NCI-H1436 (cell line): ENCODE data around the gene TAF10.

Experiments used
- DNase-seq: peaks from one replicate; lab custom pipeline; 2025; lab: John Stamatoyannopoulos, UW

Gene TAF10

GRCh38 chr11:6640036-6640984 is 28.3 kb upstream of the TAF10 start:
- DNase-seq: no peak

GRCh38 chr11:6638429-6638828 is 26.4 kb upstream of the TAF10 start:
- DNase-seq: no peak

GRCh38 chr11:6637871-6638270 is 25.9 kb upstream of the TAF10 start:
- DNase-seq: no peak

- no peak for DNase-seq
Observed at GRCh38 chr11:6636480-6636879, 24.5 kb upstream of the TAF10 start.

- DNase-seq: no peak
Observed at GRCh38 chr11:6635082-6635932, 23.3 kb upstream of the TAF10 start.

GRCh38 chr11:6634534-6634933 is 22.5 kb upstream of the TAF10 start:
- no peak for DNase-seq

- no peak for DNase-seq
Observed at GRCh38 chr11:6633422-6634408, 21.7 kb upstream of the TAF10 start.

- DNase-seq: no peak
Observed at GRCh38 chr11:6632116-6633073, 20.4 kb upstream of the TAF10 start.

- no peak for DNase-seq
Observed at GRCh38 chr11:6631361-6631890, 19.4 kb upstream of the TAF10 start.

- DNase-seq: no peak
Observed at GRCh38 chr11:6630632-6631291, 18.7 kb upstream of the TAF10 start.

- no peak for DNase-seq
Observed at GRCh38 chr11:6629892-6630631, 18.0 kb upstream of the TAF10 start.

GRCh38 chr11:6629573-6629891 is 17.5 kb upstream of the TAF10 start:
- no peak for DNase-seq

- DNase-seq: no peak
Observed at GRCh38 chr11:6628526-6628925, 16.5 kb upstream of the TAF10 start.

- DNase-seq: no peak
Observed at GRCh38 chr11:6627762-6628241, 15.8 kb upstream of the TAF10 start.

- DNase-seq: no peak
Observed at GRCh38 chr11:6626971-6627761, 15.2 kb upstream of the TAF10 start.

GRCh38 chr11:6625832-6626420 is 13.9 kb upstream of the TAF10 start:
- DNase-seq: no peak

- DNase-seq: no peak
Observed at GRCh38 chr11:6625156-6625831, 13.3 kb upstream of the TAF10 start.
